Lower leg skin (tissue), 3 donors: ENCODE data around the gene IL3RA.

Experiments
- CTCF ChIP-seq, 3 donors: fragments of 450-650 bp; IDR thresholded peaks; one replicate each; pipeline ENCODE4 v1.5.1; 2016; ENCODE audit warnings: antibody characterized with exemption in 3 of 3, mild to moderate bottlenecking in 3 of 3, moderate library complexity in 2 of 3
- POLR2A ChIP-seq, 2 donors: fragments of 450-650 bp; IDR thresholded peaks; one replicate each; pipeline ENCODE4 v1.6.1; 2016 to 2017; ENCODE audit warnings: antibody characterized with exemption in 2 of 2, mild to moderate bottlenecking in 1 of 2, moderate library complexity in 1 of 2

DNA sequence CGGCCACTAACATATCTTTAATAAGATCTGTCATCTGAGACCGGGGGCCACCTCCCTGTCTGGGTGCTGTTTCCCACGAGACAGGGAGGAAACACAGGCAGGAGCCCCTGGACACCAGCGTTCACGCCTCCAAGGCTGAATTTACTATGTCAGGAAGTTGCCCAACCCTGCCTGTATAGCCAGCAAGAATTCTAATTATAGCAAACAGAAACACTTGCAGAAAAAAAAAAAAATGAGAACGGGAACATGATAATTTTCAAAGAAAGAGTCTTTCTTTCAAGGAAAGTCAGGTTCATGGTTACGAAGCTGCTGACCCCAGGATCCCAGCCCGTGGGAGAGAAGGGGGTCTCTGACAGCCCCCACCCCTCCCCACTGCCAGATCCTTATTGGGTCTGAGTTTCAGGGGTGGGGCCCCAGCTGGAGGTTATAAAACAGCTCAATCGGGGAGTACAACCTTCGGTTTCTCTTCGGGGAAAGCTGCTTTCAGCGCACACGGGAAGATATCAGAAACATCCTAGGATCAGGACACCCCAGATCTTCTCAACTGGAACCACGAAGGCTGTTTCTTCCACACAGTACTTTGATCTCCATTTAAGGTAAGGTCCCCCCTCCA, at the start of gene IL3RA:
- TF ChIP-seq POLR2A (IDR thresholded peaks at IDR 0.05): no peak
- TF ChIP-seq CTCF (IDR thresholded peaks at IDR 0.05): no peak
